Astrocyte of the hippocampus (primary cell): ENCODE measurements around the gene NHLH1.

Source experiments
- DNase-seq: peaks from one replicate; pipeline ENCODE4 v3.0.0; 2011; ENCODE audit warnings: low read depth, low spot score

Gene NHLH1

DNA sequence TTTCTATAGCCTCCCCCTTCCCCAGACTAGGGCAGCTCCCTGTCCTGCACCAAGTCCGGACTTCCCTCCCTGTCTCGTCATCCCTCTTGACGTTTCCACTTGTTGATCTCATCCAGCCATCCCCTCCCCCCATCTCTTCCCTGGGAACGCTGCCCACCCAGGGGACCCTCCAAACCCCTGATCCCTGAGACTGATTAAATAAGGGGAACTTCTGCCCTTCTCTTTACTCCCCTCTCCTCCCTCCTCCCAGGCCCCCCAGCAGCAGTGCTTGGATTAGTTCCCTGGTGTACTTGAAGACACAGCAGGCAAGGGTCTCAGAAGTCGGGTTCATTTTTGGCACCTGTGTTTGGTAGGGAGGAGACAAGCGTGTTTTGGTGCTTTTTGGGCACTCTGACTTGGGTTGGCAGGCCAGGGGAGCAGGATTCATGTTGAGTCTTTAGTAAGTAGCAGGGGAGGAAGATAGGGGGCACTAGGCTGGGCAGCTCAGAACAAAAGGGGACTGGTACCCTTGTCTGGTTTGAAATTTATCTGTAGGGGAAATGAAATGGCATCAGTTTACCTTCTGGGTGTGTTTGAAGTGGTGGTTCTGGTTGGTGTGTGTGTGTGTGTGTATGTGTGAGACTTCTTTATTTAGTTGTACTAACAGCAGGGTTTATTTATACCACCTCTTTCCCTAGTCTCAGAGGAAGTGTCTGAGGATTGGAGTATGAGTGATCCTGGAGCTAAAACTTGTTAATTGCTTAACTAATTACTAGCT, 44.6 kb downstream of the NHLH1 start:
- no peak for DNase-seq

DNA sequence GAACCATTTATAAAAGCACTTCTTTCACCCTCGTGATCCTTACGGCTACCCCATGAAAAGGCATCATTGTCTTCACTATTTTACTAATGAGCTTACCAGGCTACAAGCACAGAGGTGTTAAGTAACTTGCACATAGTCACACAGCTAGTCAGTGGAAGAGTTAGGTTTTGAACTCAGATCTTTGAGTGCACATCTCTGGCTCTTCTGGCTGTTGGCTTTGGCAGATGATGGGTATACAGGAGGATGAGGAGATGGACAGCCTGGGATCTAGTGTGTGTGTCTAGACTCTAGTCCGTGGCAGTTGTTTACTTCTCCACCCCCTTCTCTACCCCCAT, 45.1 kb downstream of the NHLH1 start:
- no peak for DNase-seq

DNA sequence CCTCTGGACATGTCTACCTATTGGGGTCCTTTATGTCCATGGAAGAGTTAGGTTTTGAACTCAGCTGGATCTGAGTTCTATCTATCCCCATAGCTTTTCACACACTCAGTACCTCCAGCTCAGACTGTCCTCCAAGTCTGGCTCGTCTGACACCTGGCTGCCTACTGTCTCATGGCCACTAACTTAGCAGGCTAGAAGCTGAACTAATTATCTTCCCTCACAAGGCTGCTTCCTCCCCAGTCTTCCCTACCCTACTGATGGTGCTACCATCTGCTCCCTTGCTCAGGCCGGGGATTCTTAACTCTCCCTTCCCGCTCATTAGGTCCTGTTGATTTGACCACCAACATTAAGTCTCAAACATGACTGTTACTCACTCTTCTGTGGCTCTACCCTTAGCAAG, 46.8 kb downstream of the NHLH1 start:
- no peak for DNase-seq

DNA sequence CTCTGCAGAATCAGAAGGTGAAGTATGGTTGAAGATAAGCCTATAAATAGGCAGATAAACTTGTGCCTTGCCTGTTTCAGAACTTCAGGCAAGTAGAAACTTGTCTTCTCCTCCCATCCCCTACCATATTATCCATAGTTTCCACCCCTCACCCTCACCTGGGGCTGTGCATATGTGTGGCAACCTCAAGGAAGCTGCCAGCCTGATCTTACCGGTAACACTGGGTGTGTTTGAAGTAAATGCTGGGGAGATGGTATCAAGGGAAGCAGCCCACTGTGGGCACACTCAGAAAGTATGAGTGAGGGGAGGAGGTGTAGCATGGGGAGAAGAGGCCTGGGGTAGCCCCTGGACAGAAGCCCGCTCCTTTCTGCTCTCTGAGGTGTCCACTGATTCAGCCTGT, 48.0 kb downstream of the NHLH1 start:
- no peak for DNase-seq

DNA sequence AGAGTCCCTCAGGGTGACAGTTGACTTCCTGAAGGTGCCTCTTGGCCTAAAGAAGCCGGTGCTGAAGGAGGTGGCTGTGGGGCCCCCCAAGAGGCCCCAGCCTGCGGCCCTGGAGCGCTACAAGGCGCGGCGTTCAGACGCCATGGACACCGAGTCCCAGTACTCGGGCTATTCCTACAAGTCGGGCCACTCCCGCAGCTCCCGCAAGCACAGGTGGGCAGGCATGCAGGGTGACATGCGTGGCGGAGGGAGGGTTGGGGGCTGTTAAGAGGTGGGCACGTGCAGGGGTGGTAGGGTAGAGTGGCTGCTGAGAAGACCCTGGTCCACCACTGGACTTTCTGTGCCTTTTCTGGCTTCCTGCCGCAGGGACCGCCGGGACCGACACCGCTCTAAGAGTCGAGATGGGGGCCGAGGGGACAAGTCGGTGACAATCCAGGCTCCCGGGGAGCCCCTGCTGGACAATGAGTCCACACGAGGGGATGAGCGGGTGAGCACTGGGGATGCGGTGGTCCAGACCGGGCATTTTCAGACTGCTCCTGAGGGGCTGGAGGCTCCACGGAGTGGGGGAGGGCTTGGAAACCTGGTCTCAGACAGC, 48.9 kb downstream of the NHLH1 start:
- DNase-seq: no peak

DNA sequence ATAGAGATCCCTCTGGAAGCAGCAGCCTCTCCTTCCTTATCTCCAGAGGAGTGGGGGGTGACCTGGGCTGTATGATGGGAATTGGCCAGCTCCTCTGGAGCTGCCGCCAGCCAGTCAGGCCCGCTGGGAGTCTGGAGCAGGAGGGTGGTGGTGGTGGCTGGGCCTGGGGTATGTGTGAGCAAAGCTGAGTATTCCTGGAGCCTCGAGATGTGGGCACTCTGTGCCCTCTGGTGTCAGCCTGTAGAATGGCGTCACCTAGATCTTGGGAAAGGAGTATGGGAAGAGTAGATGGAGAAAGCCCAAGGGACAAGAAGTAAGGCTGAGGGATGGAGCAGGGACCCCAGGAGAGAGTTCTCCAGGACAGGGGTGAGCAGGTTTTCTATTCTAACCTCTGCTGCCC, 49.5 kb downstream of the NHLH1 start:
- peak; percentile 81 for DNase-seq

DNA sequence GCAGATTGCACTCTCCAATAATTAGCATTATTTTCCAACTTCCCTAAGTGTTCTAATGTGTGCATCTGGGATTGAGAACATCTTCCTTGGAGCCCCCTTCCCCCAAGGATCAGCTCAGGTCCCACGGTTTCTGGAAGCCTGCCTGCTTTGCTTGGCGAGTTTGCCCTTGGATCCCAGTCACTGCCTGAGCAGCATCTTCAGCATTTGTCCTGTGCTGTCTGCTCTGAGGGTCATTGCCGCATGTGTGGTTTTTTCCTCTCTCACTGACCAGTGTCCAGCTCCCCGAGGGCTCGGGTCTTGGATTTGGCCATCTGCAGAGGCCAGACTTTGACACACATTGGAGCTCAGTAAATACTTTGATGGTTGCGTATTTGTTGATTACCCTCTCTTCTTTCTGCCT, 51.6 kb downstream of the NHLH1 start:
- DNase-seq: no peak

DNA sequence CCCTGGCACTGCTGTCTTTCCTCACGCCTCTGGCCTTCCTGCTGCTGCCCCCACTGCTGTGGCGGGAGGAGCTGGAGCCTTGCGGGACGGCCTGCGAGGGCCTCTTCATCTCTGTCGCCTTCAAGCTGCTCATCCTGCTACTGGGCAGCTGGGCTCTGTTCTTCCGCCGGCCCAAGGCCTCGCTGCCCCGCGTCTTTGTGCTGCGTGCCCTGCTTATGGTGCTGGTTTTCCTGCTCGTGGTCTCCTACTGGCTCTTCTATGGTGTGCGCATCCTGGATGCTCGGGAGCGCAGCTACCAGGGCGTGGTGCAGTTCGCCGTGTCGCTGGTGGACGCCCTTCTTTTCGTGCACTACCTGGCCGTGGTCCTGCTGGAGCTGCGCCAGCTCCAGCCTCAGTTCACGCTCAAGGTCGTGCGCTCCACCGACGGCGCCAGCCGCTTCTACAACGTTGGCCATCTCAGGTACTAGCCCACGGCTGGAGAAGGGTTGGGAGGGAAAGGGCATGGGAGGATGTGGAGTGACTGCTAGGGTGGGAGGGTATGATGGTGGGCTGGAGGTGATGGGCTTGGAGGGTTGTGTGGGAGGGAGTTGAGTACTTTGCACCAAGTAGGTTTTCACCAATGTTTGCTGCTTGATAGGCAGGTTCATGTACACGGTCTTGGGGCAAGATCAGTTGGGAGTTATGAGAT, 52.4 kb downstream of the NHLH1 start:
- DNase-seq: no peak

DNA sequence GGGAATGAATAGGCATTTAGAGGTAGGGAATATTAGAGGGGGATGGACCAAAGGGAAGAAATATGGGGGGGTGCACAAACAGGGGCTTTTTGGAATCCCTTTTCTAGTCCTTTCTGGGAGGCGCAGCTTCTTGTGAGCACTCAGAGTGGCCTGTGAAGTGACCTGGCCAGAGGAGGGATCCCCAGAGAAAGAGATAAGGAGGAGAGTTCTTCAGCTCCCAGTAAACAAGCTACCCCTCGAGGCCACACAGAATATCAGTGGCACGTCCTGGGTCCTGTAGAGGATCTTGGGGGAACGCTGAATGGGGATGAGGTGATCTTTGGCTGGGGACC, 52.9 kb downstream of the NHLH1 start:
- no peak for DNase-seq

DNA sequence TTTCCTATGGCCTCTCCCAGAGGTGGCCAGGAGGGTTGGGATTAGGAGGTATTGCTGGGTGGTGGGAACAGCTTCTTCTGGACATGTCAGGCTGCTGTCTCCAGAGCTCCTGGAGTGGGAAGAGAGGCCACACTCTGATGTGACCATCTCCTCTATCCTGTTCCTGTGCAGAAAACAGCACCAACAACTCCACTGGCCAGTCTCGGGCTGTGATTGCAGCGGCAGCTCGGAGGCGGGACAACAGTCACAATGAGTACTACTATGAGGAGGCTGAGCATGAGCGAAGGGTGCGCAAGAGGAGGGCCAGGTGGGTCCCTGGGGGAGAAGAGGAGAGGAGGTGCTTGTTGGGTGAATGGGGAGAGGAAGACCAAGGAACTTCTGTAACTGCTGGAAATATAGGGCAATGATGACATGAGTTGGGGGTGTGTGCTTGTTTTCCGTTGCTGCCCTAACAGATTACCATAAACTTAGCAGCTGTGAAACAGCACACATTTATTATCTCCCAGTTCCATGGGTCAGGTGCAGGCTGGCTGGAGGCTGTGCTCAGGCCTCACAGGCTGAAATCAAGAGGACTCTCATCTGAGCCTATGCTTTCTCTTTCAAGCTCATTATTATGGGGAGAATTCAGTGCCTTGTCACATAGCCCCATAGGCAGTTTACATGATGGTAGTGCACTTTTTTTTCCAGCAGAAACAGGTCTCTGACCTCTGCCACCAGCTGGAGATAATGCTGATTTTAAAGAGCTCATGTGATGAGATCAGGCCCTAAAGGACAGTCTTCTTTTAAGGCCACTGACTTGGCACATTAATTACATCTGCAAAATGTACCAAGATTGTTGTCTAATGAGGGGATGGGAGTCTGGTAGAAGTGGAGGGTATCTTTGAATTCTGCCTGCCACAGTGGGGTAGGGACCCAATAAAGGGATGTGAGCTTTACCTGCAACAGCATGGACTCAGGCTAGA, 54.3 kb downstream of the NHLH1 start:
- DNase-seq: no peak

DNA sequence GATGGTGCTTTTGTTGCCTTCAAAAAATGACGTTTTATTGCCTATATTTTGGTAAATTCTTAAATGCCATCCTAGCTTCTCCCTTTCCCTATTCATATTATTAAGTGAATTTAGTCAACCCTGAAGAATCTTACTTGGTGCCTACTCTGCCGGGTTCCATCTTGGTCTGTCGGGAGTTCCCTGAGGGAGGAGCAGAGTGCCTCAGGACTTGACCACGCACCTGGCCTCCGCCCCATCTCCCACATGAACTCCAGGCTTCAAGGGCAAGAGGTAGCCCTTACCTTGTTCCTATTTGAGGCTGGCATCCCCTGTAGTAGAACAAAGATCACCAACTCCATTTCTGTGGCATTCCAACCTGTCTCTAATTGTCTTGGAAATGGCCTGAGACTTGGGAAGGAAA, 55.0 kb downstream of the NHLH1 start:
- DNase-seq: no peak
